ENCODE data around the gene BTBD19. TPM values are rescaled to one million over a fixed set of nuclear protein-coding genes. Genes with fewer than 3 reads are reported as not detected.
"Not testable (repeated sequence)": the region's sequence is repeated elsewhere in the genome, so short reads cannot be mapped to it uniquely, and the experiment has no call there.

Gene BTBD19
- total RNA-seq, 1 donor from 2014 or later = 4.4 TPM

DNA sequence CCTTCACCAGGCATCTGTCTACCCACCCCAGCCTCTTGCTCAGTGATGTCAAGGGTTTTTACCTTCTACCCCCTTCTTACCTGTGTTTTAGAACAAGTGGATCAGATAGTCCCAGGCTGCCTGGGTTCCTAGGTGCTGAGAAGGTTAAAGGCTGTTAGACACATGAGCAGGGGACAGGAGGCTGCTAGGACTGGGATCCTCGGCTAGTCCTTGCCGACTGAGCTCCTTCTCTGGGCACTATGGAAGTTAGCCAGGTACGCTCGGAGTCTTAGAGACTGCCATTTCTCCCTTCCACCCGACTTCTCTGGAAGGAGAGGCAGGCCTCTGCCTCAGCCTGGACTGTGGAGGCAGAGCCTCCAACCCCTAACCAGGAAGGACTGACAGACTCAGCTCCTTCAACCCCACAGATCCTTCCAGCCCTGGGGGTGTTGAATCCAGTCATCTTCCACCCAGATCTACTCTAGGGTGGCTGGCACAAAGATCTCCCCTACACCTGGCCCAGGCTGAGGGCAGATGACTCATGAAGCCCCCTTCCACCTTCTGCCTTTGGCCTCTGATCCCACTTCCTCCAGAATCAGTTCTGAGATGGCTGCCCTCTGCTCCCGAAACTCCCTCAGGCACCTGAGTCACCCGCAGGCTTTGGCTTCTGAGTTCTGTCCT, 1.5 kb upstream of the BTBD19 start, which contains the start of gene DYNLT4:
Gene DYNLT4, minus strand, starts transcription at position 648 of the 660 bp plus-strand sequence. CDS start 683 bp downstream, outside the sequence.
- no peak within 1 kb of the TSS for H3K4me3 ChIP-seq (ENCODE audit: low read depth, low read length)
- TF ChIP-seq, protein P1, sequence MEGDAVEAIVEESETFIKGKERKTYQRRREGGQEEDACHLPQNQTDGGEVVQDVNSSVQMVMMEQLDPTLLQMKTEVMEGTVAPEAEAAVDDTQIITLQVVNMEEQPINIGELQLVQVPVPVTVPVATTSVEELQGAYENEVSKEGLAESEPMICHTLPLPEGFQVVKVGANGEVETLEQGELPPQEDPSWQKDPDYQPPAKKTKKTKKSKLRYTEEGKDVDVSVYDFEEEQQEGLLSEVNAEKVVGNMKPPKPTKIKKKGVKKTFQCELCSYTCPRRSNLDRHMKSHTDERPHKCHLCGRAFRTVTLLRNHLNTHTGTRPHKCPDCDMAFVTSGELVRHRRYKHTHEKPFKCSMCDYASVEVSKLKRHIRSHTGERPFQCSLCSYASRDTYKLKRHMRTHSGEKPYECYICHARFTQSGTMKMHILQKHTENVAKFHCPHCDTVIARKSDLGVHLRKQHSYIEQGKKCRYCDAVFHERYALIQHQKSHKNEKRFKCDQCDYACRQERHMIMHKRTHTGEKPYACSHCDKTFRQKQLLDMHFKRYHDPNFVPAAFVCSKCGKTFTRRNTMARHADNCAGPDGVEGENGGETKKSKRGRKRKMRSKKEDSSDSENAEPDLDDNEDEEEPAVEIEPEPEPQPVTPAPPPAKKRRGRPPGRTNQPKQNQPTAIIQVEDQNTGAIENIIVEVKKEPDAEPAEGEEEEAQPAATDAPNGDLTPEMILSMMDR (IDR thresholded peaks at IDR 0.05; ENCODE audit: insufficient read depth, low read length, poor library complexity, severe bottlenecking) = no peak
- DNase-seq (ENCODE audit: low read depth) = no peak
- H3K36me3 ChIP-seq (ENCODE audit: control insufficient read depth, insufficient read depth, low read length) = peaks cover 11% of the 10 kb centered on the region
- H3K27me3 ChIP-seq (ENCODE audit: control insufficient read depth, insufficient read depth, low read length) = no peaks in the 10 kb centered on the region

DNA sequence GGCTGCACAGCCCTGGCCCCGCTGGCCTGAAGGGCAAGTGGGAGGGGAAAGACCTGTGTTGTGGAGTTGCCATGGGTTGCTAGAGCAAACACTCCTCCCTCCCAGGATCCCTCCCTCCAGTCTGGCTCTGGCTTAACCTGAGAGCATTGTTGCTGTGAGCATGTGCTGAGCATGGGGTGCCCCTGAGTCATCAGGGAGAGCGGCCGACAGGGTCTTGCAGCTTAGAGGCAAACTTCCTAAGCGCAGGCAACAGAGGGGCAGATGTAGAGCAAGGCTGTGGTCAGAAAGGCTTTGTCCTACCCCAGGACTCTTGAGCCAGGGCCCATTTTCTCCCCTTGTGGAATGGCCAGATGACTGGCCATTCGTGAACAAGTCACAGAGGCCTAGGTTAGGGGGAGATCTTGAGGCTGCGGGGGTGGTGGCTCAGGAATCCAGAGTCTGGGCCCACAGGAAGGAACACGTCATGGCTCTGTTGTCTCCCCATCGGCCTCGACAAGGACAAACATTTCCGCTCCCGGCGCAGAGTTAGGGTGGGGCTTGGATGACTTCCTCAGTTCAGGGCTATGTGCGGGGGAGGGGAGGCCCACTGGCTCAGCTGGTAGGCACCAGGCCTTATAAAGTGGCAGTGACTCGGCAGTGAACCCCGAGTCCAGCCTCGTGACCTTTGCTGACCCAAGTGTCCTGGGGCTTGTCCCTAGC, 810 bp upstream of the BTBD19 start:
- peaks cover 8% of the 10 kb centered on the region for H3K36me3 ChIP-seq (ENCODE audit: control insufficient read depth, insufficient read depth, low read length)
- H3K4me3 ChIP-seq (ENCODE audit: low read depth, low read length) = no peak overlapping the region
- no peaks in the 10 kb centered on the region for H3K27me3 ChIP-seq (ENCODE audit: control insufficient read depth, insufficient read depth, low read length)
- TF ChIP-seq, protein P1 (IDR thresholded peaks at IDR 0.05; ENCODE audit: insufficient read depth, low read length, poor library complexity, severe bottlenecking) = no peak
- peak; percentile 97 for DNase-seq (ENCODE audit: low read depth)

- no peak for DNase-seq (ENCODE audit: low read depth)
- no peaks in the 10 kb centered on the region for H3K27me3 ChIP-seq (ENCODE audit: control insufficient read depth, insufficient read depth, low read length)
- H3K36me3 ChIP-seq (ENCODE audit: control insufficient read depth, insufficient read depth, low read length) = peaks cover 3% of the 10 kb centered on the region
- H3K4me3 ChIP-seq (ENCODE audit: low read depth, low read length) = peak overlapping the region; percentile 36
- TF ChIP-seq, protein P1 (IDR thresholded peaks at IDR 0.05; ENCODE audit: insufficient read depth, low read length, poor library complexity, severe bottlenecking) = peak; percentile 13
These were observed 905 bp downstream of the BTBD19 start for GRCh38 chr1:44808938-44809917.

GRCh38 chr1:44810101-44810761, 1.9 kb downstream of the BTBD19 start:
- H3K4me3 ChIP-seq (ENCODE audit: low read depth, low read length) = no peak overlapping the region
- H3K36me3 ChIP-seq (ENCODE audit: control insufficient read depth, insufficient read depth, low read length) = peaks cover 3% of the 10 kb centered on the region
- TF ChIP-seq, protein P1 (IDR thresholded peaks at IDR 0.05; ENCODE audit: insufficient read depth, low read length, poor library complexity, severe bottlenecking) = no peak
- DNase-seq (ENCODE audit: low read depth) = no peak
- no peaks in the 10 kb centered on the region for H3K27me3 ChIP-seq (ENCODE audit: control insufficient read depth, insufficient read depth, low read length)

- DNase-seq (ENCODE audit: low read depth) = not testable (repeated sequence)
These were observed 2.4 kb downstream of the BTBD19 start for GRCh38 chr1:44810762-44811105.

More at GRCh38 chr1:44810762-44811105, 2.4 kb downstream of the BTBD19 start:
- not testable (repeated sequence) for H3K36me3 ChIP-seq (ENCODE audit: control insufficient read depth, insufficient read depth, low read length); H3K4me3 ChIP-seq (ENCODE audit: low read depth, low read length); H3K27me3 ChIP-seq (ENCODE audit: control insufficient read depth, insufficient read depth, low read length)

Measured in kidney epithelial cell (primary cell).